K562 (cell line): ENCODE measurements around the gene UBA52. TPM values are rescaled to one million over a fixed set of nuclear protein-coding genes. Genes with fewer than 3 reads are reported as not detected.
A peak's percentile ranks its signal among the peaks of the same experiment; 100 is the strongest.

Experiments used
- BCOR ChIP-seq: fragments of 450-650 bp; IDR thresholded peaks from 2 replicates; pipeline ENCODE4 v1.6.1; 2016
- DACH1 ChIP-seq: fragments of 450-650 bp; IDR thresholded peaks from 2 replicates; pipeline ENCODE4 v1.6.1; 2018; ENCODE audit not compliant: partially characterized antibody
- HCFC1 ChIP-seq: IDR thresholded peaks from 2 replicates; pipeline ENCODE4 v1.6.1; 2012; ENCODE audit warnings: low read depth, low read length, improper control_type of control experiment
- HDAC1 ChIP-seq, 2 experiments: fragments of 450-650 bp; IDR thresholded peaks; 2 replicates each; pipeline ENCODE4 v1.6.1; 2016 to 2017; ENCODE audit warnings: inconsistent platforms in 1 of 2, mild to moderate bottlenecking in 1 of 2, moderate library complexity in 1 of 2
- HDAC8 ChIP-seq: fragments of 450-650 bp; IDR thresholded peaks from 2 replicates; pipeline ENCODE4 v1.6.1; 2016; ENCODE audit warnings: mild to moderate bottlenecking, missing genetic modification characterization, moderate library complexity, missing compliant biosample characterization
- HMBOX1 ChIP-seq: sonication (generic); IDR thresholded peaks from 2 replicates; pipeline ENCODE4 v1.6.1; 2016
- KLF13 ChIP-seq: fragments of 450-650 bp; IDR thresholded peaks from 2 replicates; pipeline ENCODE4 v1.6.1; 2016; ENCODE audit warnings: missing genetic modification characterization, low read depth, mild to moderate bottlenecking, missing compliant biosample characterization, moderate library complexity, borderline replicate concordance
- NFYB ChIP-seq: IDR thresholded peaks from 2 replicates; pipeline ENCODE4 v1.6.1; 2011; ENCODE audit warnings: mild to moderate bottlenecking, moderate library complexity; ENCODE audit not compliant: insufficient read length; ENCODE audit errors: extremely low read depth
- OTX1 ChIP-seq: fragments of 450-650 bp; formaldehyde crosslinking; IDR thresholded peaks from 2 replicates; pipeline ENCODE4 v1.4.0; 2022; ENCODE audit warnings: mild to moderate bottlenecking
- PATZ1 ChIP-seq: fragments of 250-450 bp; sonication (Bioruptor Pico); IDR thresholded peaks from 2 replicates; pipeline ENCODE4 v1.5.0; 2020; ENCODE audit warnings: mild to moderate bottlenecking, borderline replicate concordance
- PHB2 ChIP-seq: fragments of 450-650 bp; IDR thresholded peaks from 2 replicates; pipeline ENCODE4 v1.6.1; 2017; ENCODE audit warnings: low read depth
- RAD21 ChIP-seq, 2 experiments: fragments of 250-450 bp in 1 of 2; fragments of 450-650 bp in 1 of 2; sonication (Bioruptor Pico) in 1 of 2; formaldehyde crosslinking in 1 of 2; IDR thresholded peaks in 1 of 2; conservative IDR thresholded peaks in 1 of 2; 2 replicates each; pipeline versions ENCODE4 v1.4.0 to v1.8.0; 2020 to 2022; ENCODE audit warnings: mild to moderate bottlenecking in 2 of 2, moderate library complexity in 1 of 2
- SMAD3 ChIP-seq: fragments of 450-650 bp; formaldehyde crosslinking; conservative IDR thresholded peaks from 2 replicates; pipeline ENCODE4 v1.4.0; 2020; ENCODE audit warnings: mild to moderate bottlenecking
- TSC22D4 ChIP-seq: fragments of 450-650 bp; IDR thresholded peaks from 2 replicates; pipeline ENCODE4 v1.6.1; 2016; ENCODE audit warnings: missing genetic modification characterization, missing biosample characterization, control low read depth
- ZNF140 ChIP-seq: fragments of 250-450 bp; sonication (Bioruptor Pico); IDR thresholded peaks from 2 replicates; pipeline ENCODE4 v1.8.0; 2021; ENCODE audit warnings: moderate library complexity, mild to moderate bottlenecking, inconsistent platforms
- ZNF740 ChIP-seq, 3 experiments: fragments of 200-800 bp in 1 of 3; sonication (Bioruptor generic) in 1 of 3; sonication (generic) in 1 of 3; formaldehyde crosslinking in 1 of 3; IDR thresholded peaks; 2 replicates each; pipeline versions ENCODE4 v1.6.1 to v1.8.0; 2016 to 2022; ENCODE audit warnings: mild to moderate bottlenecking in 2 of 3, missing compliant biosample characterization in 2 of 3, missing genetic modification characterization in 2 of 3, missing genetic modification reagents in 1 of 3
- ZSCAN32 ChIP-seq: fragments of 450-650 bp; formaldehyde crosslinking; IDR thresholded peaks from 2 replicates; pipeline ENCODE4 v1.4.0; 2020; ENCODE audit warnings: mild to moderate bottlenecking, moderate library complexity
- polyA plus RNA-seq, 8 experiments: library from polyadenylated mRNA; depleted of rRNA in 4 of 8; stranded (reverse) in 5 of 8; unstranded in 3 of 8; fragments of >200 nt; fragmentation: Nextera tagmentation in 2 of 8; fragmentation: Illumina TruSeq in 1 of 8; extraction: Ambion mirVana in 2 of 8; extraction: Trizol in 1 of 8; gene quantifications; 2 replicates each; pipeline versions ENCODE4 v1.2.1 to v1.2.3, GENCODE V29; 2011 to 2014; ENCODE audit warnings: inconsistent platforms in 1 of 8, missing spikeins in 1 of 8
- total RNA-seq, 7 experiments: library from RNA; depleted of rRNA in 6 of 7; stranded (reverse); fragments of >200 nt in 6 of 7; fragmentation: Illumina TruSeq in 2 of 7; extraction: Trizol in 2 of 7; gene quantifications; 2 replicates each; pipeline versions ENCODE4 v1.2.1 to v1.2.3, GENCODE V29; 2011 to 2021; ENCODE audit warnings: low replicate concordance in 1 of 7
- TF ChIP-seq, protein P1 (sequence below): IDR thresholded peaks from 2 replicates; pipeline ENCODE4 v1.6.1; 2011; ENCODE audit not compliant: insufficient read length; ENCODE audit errors: extremely low read depth
- TF ChIP-seq, protein P2 (sequence below): fragments of 250-450 bp; sonication (Bioruptor Pico); IDR thresholded peaks from 2 replicates; pipeline ENCODE4 v1.5.0; 2021
- TF ChIP-seq, protein P3 (sequence below): sonication (generic); formaldehyde crosslinking; IDR thresholded peaks from 2 replicates; pipeline ENCODE4 v1.9.0; 2022; ENCODE audit warnings: mild to moderate bottlenecking, missing genetic modification reagents

Gene UBA52
- total and polyA plus RNA-seq, 9 of the 15 experiments (the other 6 are each of a cell fraction or from before 2014, with no cell fraction given): 1,110 to 2,751 (median 1,733) TPM

DNA sequence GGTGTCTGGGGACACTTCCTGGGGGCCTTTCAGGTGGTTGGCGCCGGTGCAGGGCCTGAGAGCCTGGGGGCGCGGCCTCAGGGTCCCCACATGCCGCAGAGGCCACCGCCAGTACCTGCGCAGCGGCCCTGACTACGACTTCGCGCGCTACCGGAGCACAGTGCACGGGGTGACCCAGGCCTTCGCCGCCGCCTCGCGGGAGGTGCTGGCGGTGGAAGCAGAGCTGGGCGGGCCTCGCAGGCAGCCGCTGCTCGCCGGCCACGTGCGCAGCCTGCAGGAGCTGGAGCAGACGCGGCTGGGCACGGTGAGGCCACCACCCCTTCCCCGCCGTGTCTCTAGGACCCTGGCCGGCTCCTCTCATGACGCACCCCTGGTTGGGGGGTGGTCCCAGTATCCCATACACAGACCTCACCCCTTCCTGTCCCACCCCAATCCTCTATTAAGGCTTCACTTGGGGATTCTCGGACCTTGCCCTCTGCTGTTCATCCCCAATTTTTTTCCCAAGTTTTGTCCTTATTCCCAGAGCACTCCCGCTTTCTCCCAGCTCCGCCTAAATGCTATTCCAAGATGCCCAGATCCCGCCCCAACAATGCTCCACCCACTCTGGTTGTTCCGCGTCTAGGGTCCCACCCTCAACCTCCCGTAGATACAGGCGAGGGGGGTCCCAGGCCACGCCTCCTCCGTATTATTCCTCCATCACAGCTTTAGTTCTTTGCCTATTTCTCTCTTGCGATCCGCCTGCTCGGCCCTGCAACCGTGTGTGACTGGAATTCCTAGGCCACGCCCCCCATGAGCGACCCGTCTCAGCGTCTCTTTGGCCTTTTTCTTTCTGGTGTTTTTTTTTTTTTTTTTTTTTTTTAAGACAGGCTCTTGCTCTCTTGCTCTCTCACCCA is 18.0 kb downstream of the UBA52 start (continued):
- TF ChIP-seq HMBOX1 (no peak), PATZ1 (no peak), TSC22D4 (no peak), ZSCAN32 (CRISPR knock-in tag) (no peak), HCFC1 (peak; percentile 35), SMAD3 (CRISPR knock-in tag) (no peak), HDAC1 (IDR thresholded peaks at IDR 0.05) (peak in 1 of 2 experiments; percentile 91; a peak in 2 of 4 replicates), KLF13 (tag) (peak; percentile 80; the same call in 1 of the 2 replicates), ZNF740 (CRISPR knock-in tag; IDR thresholded peaks at IDR 0.05) (0 out of 2 replicates have a peak, but pooled peaks have one; percentile 16), ZNF740 (tag; IDR thresholded peaks at IDR 0.05) (no peak), OTX1 (CRISPR knock-in tag) (no peak), RAD21 (CRISPR knock-in tag; conservative IDR thresholded peaks at IDR 0.05 in 1 of 2, IDR thresholded peaks at IDR 0.05 in 1 of 2) (peak in 1 of 2 experiments; percentile 47; a peak in 2 of 4 replicates), NFYB (no peak), PHB2 (0 out of 2 replicates have a peak, but pooled peaks have one; percentile 29), DACH1 (no peak), HDAC8 (no peak), BCOR (no peak), ZNF140 (no peak)
- TF ChIP-seq, protein P1, sequence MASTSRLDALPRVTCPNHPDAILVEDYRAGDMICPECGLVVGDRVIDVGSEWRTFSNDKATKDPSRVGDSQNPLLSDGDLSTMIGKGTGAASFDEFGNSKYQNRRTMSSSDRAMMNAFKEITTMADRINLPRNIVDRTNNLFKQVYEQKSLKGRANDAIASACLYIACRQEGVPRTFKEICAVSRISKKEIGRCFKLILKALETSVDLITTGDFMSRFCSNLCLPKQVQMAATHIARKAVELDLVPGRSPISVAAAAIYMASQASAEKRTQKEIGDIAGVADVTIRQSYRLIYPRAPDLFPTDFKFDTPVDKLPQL: no peak
- TF ChIP-seq, protein P2, sequence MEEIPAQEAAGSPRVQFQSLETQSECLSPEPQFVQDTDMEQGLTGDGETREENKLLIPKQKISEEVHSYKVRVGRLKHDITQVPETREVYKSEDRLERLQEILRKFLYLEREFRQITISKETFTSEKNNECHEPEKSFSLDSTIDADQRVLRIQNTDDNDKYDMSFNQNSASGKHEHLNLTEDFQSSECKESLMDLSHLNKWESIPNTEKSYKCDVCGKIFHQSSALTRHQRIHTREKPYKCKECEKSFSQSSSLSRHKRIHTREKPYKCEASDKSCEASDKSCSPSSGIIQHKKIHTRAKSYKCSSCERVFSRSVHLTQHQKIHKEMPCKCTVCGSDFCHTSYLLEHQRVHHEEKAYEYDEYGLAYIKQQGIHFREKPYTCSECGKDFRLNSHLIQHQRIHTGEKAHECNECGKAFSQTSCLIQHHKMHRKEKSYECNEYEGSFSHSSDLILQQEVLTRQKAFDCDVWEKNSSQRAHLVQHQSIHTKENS (CRISPR knock-in tag): no peak
- TF ChIP-seq, protein P3, sequence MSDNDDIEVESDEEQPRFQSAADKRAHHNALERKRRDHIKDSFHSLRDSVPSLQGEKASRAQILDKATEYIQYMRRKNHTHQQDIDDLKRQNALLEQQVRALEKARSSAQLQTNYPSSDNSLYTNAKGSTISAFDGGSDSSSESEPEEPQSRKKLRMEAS: peak; percentile 100
